Anterior cingulate cortex (tissue), 58 donors: Measurements from ENCODE around the gene RETREG3.
"Not testable (repeated sequence)": the region's sequence is repeated elsewhere in the genome, so short reads cannot be mapped to it uniquely, and the experiment has no call there.

Experiments
- DNase-seq, 58 donors: peaks; one replicate each; lab custom pipeline; 2025; lab: John Stamatoyannopoulos, UW

The RETREG3 gene

DNA sequence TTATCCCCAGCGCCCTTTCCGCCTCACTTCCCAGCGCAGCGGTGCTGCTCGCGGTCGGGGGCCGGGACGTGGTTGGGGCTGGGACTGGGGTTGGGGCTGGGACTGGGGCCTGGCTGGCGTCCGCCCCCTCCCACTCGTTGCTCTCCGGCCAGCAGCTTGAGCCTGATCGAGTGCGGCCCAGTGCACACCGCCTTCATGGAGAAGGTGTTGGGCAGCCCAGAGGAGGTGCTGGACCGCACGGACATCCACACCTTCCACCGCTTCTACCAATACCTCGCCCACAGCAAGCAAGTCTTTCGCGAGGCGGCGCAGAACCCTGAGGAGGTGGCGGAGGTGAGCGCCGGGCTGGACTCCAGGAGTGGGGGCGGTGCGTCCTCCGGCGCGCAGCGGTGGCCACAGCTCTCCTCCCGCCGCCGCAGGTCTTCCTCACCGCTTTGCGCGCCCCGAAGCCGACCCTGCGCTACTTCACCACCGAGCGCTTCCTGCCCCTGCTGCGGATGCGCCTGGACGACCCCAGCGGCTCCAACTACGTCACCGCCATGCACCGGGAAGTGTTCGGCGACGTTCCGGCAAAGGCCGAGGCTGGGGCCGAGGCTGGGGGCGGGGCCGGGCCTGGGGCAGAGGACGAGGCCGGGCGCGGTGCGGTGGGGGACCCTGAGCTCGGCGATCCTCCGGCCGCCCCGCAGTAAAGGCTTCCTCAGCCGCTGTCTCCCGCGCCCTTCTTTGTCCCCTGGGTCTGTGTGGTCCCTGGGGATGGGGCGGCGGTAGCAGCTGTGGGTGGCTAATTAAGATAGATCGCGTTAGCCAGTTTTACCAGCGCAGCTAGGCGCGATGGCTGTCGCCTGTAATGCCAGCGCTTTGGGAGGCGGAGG is 54.7 kb downstream of the RETREG3 start:
- peak in 57 of 58 donors; percentile 27 to 92 (median 78) for DNase-seq

- DNase-seq = no peak
Measured at GRCh38 chr17:42553866-42554249, 55.3 kb downstream of the RETREG3 start.

DNA sequence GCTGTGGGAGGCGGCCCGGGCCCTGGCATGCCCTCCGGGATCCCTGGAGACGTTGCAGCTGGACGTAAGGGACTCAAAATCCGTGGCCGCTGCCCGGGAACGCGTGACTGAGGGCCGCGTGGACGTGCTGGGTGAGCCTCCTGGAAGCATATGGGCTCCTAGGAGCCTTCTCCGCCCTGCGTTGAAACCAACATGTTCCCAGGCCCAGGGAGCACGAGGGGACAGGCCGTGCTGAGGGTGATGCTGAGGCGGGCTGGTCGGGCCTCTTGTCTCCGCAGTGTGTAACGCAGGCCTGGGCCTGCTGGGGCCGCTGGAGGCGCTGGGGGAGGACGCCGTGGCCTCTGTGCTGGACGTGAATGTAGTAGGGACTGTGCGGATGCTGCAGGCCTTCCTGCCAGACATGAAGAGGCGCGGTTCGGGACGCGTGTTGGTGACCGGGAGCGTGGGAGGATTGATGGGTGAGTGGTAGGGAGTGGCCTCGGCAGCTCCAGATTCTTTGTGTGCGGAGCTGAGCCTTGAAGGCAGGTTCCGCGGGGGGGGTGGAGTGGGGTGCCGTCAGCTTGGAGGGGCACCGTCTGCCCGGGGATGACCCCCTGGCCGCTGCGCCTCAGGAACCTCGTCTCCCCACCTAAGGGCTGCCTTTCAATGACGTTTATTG is 55.9 kb downstream of the RETREG3 start:
- no peak for DNase-seq

DNA sequence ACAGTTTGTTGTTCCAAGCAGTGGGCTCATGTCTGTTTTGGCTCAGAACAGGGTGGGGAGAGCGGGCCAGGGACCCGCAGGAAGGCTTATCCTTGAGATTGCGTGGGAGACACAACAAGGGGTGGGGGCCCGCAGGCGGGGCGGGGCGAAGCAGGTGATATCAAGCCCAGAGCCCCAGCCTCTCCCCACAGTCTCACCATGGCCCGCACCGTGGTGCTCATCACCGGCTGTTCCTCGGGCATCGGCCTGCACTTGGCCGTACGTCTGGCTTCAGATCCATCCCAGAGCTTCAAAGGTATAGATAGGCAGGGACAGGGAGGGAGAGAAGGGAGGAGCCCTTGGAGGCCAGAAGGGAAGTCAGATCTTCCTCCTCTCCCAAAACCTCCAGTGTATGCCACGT is 56.4 kb downstream of the RETREG3 start, which contains the start of gene HSD17B1:
HSD17B1 (plus strand) TSS at position 188 of the 400 bp plus-strand sequence; CDS start at position 199, 11 bp downstream.
- DNase-seq = not testable (repeated sequence)

DNA sequence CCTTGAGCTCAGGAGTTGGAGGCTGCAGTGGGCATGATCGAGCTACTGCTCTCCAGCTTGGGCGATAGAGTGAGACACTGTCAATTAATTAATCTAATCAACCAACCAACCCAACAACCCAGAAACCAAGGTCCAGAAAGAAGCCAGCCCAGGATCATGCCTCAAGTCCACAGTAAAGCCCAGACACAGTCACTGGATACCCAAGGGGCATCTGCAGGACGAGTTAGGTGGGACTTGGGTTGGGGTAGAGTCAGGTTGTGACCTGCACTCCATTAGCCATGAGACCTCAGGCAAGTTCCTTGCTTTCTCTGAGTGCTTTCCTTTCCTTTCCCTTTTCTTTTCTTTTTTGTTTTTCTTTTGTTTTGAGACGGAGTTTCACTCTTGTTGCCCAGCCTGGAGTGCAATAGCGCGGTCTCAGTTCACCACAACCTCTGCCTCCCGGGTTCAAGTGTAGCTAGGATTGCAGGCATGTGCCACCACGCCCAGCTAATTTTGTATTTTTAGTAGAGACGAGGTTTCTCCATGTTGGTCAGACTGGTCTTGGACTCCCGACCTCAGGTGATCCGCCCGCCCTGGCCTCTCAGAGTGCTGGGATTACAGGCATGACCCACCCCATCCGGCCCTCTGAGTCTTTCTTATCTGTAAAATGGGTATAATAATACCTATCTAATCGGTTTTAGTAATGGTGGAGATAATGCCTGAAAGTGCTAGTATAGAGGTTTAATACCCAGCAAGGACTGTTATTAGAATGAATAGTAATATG is 60.0 kb downstream of the RETREG3 start:
- DNase-seq = no peak

GRCh38 chr17:42548070-42548837 is 60.9 kb downstream of the RETREG3 start:
- no peak for DNase-seq

DNA sequence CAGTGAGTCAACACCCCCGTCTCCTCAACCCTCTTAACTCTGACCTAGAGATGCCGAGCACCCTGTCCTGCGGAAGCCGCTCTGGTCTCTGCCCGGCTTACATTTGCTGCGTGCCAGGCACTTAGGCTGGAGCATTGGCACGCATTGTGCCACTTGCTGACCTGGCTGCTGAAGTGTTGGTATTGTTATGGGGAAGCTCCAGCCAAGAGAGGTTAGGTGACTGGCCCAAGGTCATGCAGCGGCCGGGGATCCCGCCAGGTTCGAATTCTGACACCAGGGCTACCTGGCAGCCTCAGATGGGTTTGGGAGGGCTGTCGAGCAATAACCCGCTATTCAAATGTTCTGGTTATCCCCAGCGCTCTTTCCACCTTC is 61.5 kb downstream of the RETREG3 start:
- no peak for DNase-seq

DNA sequence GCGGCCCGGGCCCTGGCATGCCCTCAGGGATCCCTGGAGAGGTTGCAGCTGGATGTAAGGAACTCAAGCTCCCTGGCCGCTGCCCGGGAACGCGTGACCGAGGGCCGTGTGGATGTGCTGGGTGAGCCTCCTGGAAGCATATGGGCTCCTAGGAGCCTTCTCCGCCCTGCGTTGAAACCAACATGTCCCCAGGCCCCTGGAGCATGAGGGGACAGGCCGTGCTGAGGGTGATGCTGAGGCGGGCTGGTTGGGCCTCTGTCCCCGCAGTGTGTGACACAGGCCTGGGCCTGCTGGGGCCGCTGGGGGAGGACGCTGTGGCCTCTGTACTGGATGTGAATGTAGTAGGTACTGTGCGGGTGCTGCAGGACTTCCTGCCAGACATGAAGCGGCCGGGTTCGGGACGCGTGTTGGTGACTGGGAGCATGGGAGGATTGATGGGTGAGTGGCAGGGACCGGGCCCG is 62.1 kb downstream of the RETREG3 start:
- DNase-seq = no peak

DNA sequence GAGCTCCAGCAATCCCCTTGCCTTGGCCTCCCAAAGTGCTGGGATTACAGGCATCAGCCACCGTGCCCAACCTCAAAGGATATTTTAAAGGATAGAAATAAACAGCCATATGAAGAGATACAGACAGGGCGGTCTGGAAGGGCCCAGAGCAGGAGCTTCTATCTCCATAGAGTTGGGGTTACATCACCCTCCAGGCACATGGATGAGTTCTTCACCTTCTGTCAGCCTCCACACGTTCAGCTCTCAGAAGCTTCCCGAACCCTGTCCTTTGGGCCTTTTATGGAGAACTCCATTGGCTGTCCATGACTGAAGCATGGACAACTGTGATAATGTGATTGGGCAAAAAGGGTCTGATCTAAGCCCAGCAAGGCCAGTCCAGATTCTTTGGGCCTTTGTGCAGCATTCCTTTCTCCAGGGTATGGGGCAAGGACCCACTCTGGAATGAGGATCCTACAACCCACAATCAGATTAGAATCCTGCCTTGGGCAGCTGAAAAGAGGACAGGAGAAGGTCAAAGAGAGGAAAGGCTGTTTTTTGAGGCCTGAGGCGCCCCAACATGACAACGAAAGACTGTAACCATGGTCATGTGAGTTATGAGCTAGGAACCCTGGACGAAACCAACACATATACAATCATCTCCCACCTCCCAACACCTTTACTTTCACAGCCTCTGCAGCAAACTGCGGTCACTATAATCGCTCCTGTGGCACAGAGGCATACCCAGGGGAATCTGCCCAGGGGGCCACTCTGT is 63.2 kb downstream of the RETREG3 start:
- not testable (repeated sequence) for DNase-seq

DNA sequence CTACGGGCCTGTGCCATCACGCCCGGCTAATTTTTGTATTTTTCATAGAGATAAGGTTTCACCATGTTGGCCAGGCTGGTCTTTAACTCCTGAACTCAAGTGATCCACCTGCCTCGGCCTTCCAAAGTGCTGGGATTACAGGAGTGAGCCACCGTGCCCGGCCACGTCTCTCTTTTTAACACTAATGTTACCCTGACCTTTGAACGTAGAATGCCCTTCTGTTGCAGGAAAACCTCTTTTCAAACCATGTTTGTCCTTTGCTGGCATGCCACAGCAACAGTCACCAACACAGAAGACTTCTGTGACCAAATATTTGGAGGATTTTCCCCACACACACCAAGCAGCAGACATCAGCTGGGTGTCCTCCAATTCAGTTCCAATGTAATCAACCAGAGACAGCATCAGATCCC is 64.3 kb downstream of the RETREG3 start:
- DNase-seq = no peak

GRCh38 chr17:42543190-42544079 is 65.7 kb downstream of the RETREG3 start:
- DNase-seq = peak in 25 of 58 donors; percentile 10 to 61 (median 35)

- DNase-seq = no peak
Measured at GRCh38 chr17:42541041-42541833, 67.9 kb downstream of the RETREG3 start.

DNA sequence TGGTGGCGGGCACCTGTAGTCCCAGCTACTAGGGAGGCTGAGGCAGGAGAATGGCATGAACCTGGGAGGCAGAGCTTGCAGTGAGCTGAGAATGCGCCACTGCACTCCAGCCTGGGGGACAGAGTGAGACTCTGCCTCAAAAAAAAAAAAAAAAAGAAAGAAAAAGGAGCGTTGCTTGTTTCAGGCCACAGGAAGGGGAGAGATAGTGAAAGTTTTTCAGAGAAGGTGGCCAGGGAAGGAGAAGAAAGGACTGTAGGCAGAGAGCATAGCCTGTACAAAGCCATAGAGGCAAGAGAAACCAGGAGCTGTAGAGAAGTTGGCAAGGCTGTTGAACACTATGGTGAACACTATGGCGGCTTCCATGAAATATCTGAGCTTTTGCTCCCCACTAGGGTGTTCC is 68.6 kb downstream of the RETREG3 start:
- DNase-seq = not testable (repeated sequence)

DNA sequence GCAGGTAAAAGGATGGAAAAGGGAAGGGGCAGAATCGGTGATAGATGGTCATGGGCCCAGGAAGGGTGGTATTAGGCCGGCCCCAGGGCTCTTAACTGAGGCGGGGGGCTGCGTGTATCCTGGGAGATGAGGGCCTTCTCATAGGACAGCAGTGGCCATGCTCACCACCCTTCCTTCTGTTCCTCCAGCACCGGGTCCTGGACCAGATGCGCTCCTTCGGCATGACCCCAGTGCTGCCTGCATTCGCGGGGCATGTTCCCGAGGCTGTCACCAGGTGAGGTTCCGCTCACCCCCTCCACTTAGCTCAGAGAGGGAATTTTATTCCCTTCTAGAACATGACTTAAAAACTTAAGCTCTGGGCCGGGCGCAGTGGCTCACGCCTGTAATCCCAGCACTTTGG is 70.7 kb downstream of the RETREG3 start:
- no peak for DNase-seq

DNA sequence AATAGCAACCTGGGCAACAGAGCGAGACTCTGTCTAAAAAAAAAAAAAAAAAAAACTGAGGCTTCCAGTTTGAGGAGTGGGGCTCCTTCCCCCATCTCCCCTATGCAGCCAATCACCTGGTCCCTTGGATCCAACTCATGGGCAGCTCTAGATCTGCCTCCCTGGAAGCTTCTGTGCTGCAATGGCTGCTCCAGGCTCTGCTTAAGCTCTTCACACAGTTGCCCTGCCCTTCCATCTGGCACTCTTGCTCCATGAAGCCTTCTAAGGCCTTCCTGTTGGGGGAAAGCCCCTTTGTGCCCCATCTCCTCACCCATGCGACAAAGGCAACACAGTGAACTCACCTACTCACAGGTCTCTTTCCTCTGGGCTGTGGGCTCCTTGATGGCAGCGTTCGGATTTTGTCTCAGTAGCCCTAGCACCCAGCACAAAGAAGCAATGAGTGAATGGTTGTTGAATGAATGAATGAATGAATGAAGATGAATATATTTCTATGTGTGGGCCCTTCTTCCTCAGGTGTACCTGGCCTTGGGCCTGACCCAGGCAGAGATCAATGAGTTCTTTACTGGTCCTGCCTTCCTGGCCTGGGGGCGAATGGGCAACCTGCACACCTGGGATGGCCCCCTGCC is 71.2 kb downstream of the RETREG3 start:
- DNase-seq = no peak

DNA sequence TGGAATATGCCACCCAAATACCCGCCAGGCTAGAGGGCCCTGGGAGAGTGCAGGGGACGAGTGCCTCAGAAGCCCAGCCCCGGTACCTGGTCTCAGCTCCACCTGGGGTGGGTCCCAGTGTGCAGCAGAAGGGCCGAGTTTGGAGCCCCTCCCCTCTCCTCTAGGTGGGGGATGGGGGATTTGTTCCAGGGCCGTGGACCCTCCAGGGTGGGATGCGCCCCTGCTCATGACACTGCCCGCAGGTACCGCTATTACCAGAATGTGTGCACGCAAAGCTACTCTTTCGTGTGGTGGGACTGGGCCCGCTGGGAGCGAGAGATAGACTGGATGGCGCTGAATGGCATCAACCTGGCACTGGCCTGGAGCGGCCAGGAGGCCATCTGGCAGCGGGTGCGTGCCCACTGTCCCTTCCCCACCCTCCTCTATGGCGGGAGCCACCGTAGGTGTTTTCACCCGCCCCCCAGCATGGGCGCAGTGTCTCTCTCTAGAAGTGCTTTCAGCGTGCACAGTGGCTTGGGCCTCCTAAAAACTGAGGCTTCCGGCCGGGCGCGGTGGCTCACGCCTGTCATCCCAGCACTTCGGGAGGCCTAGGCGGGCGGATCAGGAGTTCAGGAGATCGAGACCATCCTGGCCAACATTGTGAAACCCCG is 71.9 kb downstream of the RETREG3 start:
- DNase-seq = no peak
